KG1 (cell line): Measurements from ENCODE around the gene CTDNEP1.
A peak's percentile ranks its signal among the peaks of the same experiment; 100 is the strongest.

ENCODE experiments used
- DNase-seq: peaks from one replicate; lab custom pipeline; 2025; lab: John Stamatoyannopoulos, UW

The CTDNEP1 gene

GRCh38 chr17:7279448-7279847 lies 27.9 kb upstream of the CTDNEP1 start:
- no peak for DNase-seq

DNA sequence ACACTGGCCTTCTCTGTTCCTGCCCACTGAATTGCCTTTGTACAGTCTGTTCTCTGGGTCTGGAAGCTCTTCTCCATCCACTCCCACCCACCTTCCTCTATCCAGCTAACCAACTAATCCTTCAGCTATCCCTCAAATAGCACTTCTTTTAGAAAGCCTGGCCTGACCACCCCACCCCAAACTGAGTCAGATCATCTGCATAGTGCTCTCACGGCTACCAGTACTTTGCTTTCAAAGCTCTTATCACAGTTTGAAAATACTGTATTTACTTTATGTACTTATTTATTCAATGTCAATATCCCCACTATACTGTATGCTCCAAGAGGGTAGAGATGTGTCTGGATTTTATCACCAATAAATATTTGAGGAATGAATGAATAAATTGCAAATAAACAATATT lies 15.2 kb upstream of the CTDNEP1 start:
- no peak for DNase-seq

GRCh38 chr17:7263801-7264078 lies 12.2 kb upstream of the CTDNEP1 start:
- no peak for DNase-seq

DNA sequence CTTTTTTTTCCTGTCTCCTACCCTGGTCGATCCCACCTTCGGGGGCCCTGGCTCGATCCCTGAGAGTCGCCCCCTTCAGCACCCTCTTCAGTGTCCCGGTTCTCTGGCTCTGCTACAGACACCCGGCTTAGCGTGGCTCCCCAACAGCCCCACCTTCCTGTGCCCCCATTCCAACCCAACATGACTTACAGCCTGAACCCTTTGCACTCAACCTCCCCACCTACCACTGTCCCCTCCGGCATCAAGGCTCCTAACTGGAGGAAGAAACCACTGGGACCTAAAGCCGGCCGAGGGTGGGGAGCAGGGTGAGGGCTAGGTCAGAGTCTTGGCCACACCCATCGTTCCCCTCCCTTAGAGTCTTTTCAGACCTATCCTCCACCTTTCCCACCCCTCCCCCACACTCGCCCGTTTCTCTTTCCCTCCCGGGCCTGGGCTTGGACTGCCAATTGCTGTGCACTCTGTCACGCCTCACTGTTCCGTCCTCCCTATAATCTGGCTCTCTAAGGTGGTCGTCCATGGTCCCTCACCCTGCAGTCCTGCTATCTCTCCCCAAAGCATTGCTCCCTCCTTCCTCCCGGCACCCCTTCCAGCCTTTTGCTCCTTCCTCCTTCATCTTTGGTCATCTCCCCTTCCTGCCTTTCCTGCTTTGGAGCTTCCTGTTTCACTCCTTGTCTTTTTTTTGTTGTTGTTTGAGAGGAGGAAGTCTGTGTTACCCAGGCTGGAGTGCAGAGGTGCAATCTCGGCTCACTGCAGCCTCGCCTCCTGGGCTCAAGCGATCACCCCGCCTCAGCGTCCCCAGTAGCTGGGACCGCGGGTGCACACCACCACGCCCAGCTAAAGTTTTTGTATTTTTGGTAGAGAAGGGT lies 11.6 kb upstream of the CTDNEP1 start:
- no peak for DNase-seq

GRCh38 chr17:7262192-7262934 lies 10.8 kb upstream of the CTDNEP1 start, which contains the start of gene CLDN7:
CLDN7 (minus strand) TSS chr17:7262478; CDS start chr17:7262043, 435 bp downstream.
- DNase-seq, result no peak

DNA sequence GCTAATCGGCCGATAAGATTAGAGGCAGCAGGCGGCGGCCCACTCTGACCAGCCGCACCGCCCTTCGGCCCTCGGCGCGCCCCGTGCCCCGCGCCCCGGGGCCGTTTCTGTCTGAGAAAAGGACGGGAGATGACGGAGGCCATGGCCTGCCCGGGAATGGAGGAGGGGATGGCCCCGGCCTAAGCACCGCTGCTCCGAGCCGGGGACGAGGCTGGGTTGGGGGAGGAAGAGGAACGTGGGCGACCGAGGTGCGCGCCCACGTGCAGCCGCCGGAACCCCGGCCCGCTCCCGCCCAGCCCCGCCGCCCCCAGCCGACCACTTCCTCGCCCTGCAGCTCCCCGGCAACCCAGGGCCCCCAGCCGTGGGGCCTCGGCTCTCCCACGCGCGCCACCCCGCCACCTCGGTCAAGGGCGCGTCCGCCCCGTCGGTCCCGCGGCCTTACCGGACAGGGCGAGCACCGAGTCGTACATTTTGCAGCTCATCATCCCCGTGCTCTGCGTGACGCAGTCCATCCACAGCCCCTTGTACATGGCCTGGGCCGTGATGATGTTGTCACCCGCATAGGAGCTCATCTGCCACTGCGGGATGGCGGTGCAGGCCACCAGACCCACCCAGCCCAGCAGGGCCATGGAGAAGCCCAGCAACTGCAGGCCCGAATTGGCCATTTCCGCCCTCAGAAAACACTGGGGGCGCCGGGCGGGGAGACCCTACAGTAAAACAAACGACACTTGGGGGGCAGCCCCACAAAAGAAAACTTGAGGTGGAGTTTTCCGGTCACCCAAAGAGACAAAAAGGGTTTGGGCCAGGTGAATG lies 10.1 kb upstream of the CTDNEP1 start:
- no peak for DNase-seq

GRCh38 chr17:7260651-7261378 lies 9.3 kb upstream of the CTDNEP1 start:
- no peak for DNase-seq

DNA sequence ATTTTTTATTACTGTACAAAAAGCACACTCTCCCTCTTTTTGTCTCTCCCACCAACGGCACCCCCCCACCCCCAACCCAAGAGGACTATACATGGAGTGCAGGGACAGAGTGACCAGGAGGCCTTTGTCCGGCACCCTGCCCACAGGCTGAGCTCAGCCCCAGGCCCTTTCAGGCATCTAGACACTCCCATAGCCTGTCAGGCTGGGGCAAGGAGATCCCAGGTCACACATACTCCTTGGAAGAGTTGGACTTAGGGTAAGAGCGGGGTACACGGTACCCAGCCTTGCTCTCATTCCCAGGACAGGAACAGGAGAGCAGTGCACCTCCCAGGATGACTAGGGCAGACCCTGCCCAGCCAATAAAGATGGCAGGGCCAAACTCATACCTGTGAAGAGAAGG lies 8.6 kb upstream of the CTDNEP1 start:
- no peak for DNase-seq

DNA sequence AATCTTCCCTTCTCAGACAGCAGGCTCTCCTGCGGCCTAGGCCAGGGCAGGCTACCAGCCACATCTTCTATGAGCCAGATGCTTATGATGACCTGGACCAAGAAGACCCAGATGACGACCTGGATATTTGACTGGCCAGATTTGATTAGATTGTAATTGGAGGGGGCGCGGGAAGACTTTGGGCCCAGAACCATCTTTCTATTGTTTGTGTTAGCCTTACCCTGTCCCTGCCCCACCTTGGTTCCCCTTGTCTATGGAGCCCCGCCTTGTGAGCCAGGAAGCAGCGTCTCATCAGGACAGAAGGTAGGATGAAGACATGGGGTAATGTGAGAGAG lies 8.0 kb upstream of the CTDNEP1 start:
- no peak for DNase-seq

DNA sequence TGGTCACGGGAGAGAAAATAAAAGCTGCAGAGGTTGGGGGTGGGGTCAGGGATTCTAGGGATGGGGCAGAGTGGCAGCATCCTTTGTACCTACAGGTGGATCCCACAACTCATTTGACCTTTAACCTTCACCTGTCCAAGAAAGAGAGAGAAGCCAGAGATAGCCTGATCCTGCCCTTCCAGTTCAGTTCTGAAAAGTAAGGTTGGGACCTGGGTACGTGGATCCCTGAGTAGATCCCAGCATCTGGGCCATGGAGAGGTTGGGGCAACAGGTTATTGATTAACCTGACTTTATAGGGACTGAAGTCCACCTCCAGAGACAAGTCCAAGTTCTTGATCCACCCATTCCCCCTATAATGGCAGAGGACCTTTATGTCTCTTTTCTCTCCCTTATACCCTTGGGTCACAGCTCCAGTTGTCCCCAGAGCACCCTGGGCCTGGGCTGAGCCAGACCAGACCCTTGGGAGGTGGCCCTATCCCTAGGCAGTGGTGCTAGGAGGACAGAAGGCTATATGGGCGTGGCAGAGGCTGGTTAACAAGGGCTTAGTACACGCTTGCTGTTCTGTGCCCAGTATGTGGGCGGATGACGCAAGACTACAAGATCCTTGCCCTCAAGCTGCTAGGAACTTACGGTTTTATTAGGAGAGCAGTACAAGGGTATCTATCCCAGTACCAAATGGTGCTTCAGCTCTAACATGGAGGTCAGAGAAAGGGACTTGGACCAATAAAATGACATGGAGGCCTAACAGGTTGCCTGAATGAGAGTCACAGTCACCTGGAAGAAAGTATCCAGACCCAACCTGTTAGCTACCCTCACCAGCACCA lies 7.4 kb upstream of the CTDNEP1 start:
- no peak for DNase-seq

DNA sequence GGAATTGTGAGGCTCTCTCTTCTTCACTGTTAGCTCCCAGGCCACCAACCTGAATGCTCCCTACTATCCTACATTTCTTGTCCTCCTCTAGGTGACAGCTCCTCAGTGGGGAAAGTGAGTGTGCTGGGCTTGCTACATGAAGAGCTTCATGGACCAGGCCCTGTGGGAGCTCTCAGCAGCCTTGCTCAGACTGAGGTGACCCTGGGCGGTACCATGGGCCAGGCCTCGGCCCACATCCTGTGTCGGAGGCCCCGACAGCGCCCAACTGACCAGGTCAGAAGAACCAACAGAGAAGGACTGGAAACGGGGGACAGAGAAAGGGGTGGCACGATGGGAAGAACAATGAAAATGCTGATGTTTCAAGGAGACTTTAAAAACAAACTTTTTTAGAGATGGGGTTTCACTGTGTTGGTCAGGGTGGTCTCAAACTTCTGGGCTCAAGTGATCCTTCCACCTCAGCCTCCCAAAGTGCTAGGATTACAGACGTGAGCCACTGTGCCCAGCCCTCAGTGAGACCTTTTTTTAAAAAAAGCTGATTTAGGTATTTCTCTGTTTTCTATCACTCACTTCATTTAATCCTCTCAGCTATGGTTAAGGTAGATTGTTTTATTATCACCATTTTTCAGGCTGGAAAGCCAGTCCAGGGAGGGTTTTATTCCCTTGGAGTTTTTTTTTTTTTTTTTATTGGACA lies 5.4 kb upstream of the CTDNEP1 start:
- no peak for DNase-seq

- no peak for DNase-seq
These were observed 3.0 kb upstream of the CTDNEP1 start for GRCh38 chr17:7254511-7254910.

DNA sequence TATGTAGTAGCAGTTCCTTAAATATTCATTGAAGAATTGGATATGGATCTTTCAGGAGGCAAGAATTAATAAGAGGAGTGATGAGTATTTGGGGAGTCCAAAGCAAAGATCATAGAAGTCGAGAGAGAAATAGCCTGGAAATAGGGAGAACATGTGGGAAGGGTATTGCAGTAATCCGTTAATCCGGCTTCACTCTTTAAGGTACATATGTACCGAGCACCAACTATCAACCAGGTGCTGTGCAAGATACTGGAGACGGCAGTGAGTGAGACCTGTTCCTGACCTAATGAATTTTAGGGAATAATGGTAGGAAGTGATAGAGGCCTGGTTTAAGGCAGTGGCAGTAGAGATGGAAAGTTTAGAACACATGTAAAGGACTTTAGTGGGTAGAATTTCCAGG lies 1.5 kb upstream of the CTDNEP1 start:
- no peak for DNase-seq

DNA sequence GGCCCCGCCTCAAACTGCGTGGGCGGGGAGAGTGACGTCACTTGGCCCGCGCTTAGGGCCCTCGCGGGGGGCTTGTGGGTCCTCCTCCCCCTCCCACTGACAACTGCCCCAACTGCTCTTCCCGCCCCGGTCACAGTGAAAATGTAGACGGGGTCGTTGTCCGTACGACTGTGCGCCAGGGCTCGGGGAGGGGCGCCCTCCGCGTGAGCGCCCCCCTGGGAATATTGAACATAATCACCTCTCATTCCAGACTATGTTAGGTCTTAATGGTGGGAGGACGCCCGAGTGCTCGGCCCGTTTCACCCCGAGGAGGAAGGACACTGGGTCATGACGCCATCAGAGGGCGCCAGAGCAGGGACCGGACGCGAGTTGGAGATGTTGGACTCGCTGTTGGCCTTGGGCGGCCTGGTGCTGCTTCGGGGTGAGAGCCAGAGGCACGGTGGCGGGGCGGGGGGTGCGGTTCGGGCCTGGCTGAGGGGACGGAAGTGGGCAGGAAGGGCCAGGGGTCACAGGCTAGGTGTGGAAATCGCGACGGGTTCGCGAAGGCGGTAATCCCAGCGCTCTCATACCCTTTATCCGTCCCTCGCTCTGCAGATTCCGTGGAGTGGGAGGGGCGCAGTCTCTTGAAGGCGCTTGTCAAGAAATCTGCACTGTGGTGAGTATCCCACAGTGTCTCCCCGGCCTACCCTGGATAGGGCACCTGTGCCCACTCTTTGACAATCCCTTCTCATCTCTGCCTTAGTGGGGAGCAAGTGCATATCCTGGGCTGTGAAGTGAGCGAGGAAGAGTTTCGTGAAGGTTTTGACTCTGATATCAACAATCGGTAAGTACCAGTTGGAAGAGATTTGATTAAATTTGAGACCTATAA lies 876 bp upstream of the CTDNEP1 start, which contains the start of gene ELP5:
Gene ELP5 (plus strand): TSS at position 40 of the 868 bp plus-strand sequence. CDS start 336 bp downstream, at position 376.
- DNase-seq, result peak; percentile 85

- DNase-seq, result no peak
These were observed 573 bp downstream of the CTDNEP1 start for GRCh38 chr17:7250695-7251627.

DNA sequence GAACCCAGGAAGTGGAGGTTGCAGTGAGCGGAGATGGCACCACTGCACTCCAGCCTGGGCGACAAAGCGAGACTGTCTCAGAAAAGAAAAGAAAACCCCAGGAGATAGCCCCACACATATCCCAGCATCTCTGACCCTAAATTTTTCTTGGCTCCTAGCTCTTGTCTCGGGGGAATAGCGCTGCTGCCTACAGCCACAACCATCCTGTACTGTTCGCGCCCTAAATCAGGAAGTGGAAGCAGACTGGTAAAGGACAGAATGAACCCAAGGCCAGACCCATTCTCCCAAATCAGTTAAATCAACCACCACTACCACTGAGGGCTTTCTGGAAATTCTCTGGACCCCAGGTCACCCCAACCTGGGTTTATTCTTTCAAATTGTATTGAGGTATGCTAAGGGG lies 1.7 kb downstream of the CTDNEP1 start:
- no peak for DNase-seq

DNA sequence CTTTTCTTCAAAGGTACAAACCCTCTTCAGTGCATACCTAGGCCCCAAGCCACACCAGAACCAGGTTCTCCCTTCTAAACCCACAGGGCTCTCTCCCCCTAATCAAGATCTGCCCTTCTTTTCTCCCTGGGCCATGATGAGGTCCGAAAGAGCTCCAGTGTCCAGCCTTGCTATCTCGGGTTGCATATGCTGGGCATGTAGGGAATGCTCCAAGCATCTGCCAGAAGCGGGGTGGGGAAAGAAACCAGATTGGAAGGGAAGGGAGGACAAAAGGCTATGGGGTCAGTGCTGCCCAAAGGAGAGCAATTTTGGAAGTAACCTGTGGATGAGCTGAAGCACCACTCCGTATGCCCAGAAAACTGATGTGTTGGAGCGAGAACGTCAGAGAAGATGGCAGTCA lies 2.3 kb downstream of the CTDNEP1 start:
- DNase-seq, result no peak

GRCh38 chr17:7248796-7249195 lies 2.7 kb downstream of the CTDNEP1 start:
- no peak for DNase-seq
